Vagina (tissue), 2 donors: ENCODE measurements around the gene CBX7. TPM values are rescaled to one million over a fixed set of nuclear protein-coding genes. Genes with fewer than 3 reads are reported as not detected.

Source experiments
- DNase-seq, 2 donors: peaks; one replicate each; pipeline ENCODE4 v3.0.0-alpha.2; 2017; ENCODE audit errors: extremely low spot score in 2 of 2
- H3K27ac ChIP-seq: fragments of 200-600 bp; sonication (generic); one replicate; pipeline ENCODE4 v1.5.1; 2019
- H3K27me3 ChIP-seq: fragments of 200-600 bp; sonication (generic); one replicate; pipeline ENCODE4 v1.5.1; 2019
- H3K36me3 ChIP-seq, 2 donors: fragments of 200-600 bp; sonication (generic); one replicate each; pipeline ENCODE4 v1.5.1; 2017 to 2019
- H3K4me1 ChIP-seq: fragments of 200-600 bp; sonication (generic); one replicate; pipeline ENCODE4 v1.5.1; 2019
- H3K4me3 ChIP-seq, 2 donors: fragments of 200-600 bp; sonication (generic); 1 replicate in 1 of 2; 2 replicates in 1 of 2; pipeline ENCODE4 v1.5.1; 2016 to 2019
- H3K9me3 ChIP-seq: fragments of 200-600 bp; sonication (generic); one replicate; pipeline ENCODE4 v1.5.1; 2019
- CTCF ChIP-seq, 3 experiments: fragments of 450-650 bp in 2 of 3; fragments of 200-600 bp in 1 of 3; sonication (generic) in 1 of 3; IDR thresholded peaks; one replicate each; pipeline ENCODE4 v1.5.1; 2017 to 2019; ENCODE audit warnings: antibody characterized with exemption in 3 of 3, mild to moderate bottlenecking in 2 of 3, moderate library complexity in 2 of 3
- POLR2A ChIP-seq, 2 donors: fragments of 450-650 bp; IDR thresholded peaks; one replicate each; pipeline ENCODE4 v1.6.1; 2017; ENCODE audit warnings: antibody characterized with exemption in 2 of 2, mild to moderate bottlenecking in 2 of 2, moderate library complexity in 2 of 2
- POLR2AphosphoS5 ChIP-seq, 2 donors: sonication (generic); formaldehyde crosslinking; IDR thresholded peaks; one replicate each; pipeline ENCODE4 v1.9.0; 2017; ENCODE audit warnings: antibody characterized with exemption in 2 of 2, mild to moderate bottlenecking in 2 of 2, low read depth in 1 of 2; ENCODE audit not compliant: insufficient read depth in 1 of 2
- intact Hi-C: fragments of 100-400 bp; cut with DNase I; formaldehyde crosslinking; loops from one replicate; pipeline ENCODE4 v1.15.1; 2023
- total RNA-seq: library from RNA; depleted of rRNA; stranded (reverse); fragments of >200 nt; gene quantifications from one replicate; pipeline ENCODE4 v1.2.3, GENCODE V29; 2016

Gene CBX7
- total RNA-seq, 1 donor from 2014 or later: 98.0 TPM

GRCh38 chr22:39122772-39123470 lies 29.6 kb downstream of the CBX7 start:
- Histone ChIP-seq H3K27ac (no peak overlapping the region), H3K4me1 (peaks cover 7% of the 10 kb centered on the region), H3K4me3 (no peak overlapping the region), H3K9me3 (no peaks in the 10 kb centered on the region), H3K36me3 (no peaks in the 10 kb centered on the region), H3K27me3 (no peaks in the 10 kb centered on the region)
- DNase-seq: no peak
- TF ChIP-seq POLR2AphosphoS5 (IDR thresholded peaks at IDR 0.05; ENCODE audit: insufficient read depth in 1 of 2, low read depth in 1 of 2): no peak
- no peak for TF ChIP-seq POLR2A (IDR thresholded peaks at IDR 0.05)
- TF ChIP-seq CTCF (IDR thresholded peaks at IDR 0.05): no peak
- intact Hi-C loops: loop anchor here (10.0 kb wide), 1 partner anchor 108 kb away; the partner anchor contains the start of gene APOBEC3C

GRCh38 chr22:39120983-39121382 lies 31.5 kb downstream of the CBX7 start:
- H3K9me3 ChIP-seq: no peaks in the 10 kb centered on the region
- H3K4me1 ChIP-seq: peaks cover 7% of the 10 kb centered on the region
- intact Hi-C loops: loop anchor here (10.0 kb wide), 1 partner anchor 106 kb away; the partner anchor contains the start of gene APOBEC3C
- no peak overlapping the region for H3K4me3 ChIP-seq
- no peaks in the 10 kb centered on the region for H3K36me3 ChIP-seq
- no peaks in the 10 kb centered on the region for H3K27me3 ChIP-seq
- DNase-seq: no peak
- TF ChIP-seq POLR2A (IDR thresholded peaks at IDR 0.05): no peak
- TF ChIP-seq POLR2AphosphoS5 (IDR thresholded peaks at IDR 0.05; ENCODE audit: insufficient read depth in 1 of 2, low read depth in 1 of 2): no peak
- no peak for TF ChIP-seq CTCF (IDR thresholded peaks at IDR 0.05)
- no peak overlapping the region for H3K27ac ChIP-seq

GRCh38 chr22:39117585-39118191 lies 34.8 kb downstream of the CBX7 start:
- intact Hi-C loops: no loop called here
- Histone ChIP-seq H3K9me3 (no peaks in the 10 kb centered on the region), H3K4me3 (no peak overlapping the region), H3K27me3 (no peaks in the 10 kb centered on the region), H3K36me3 (no peaks in the 10 kb centered on the region), H3K27ac (no peak overlapping the region), H3K4me1 (no peaks in the 10 kb centered on the region)
- no peak for DNase-seq
- TF ChIP-seq POLR2A (IDR thresholded peaks at IDR 0.05): no peak
- peak in 1 of 3 experiments; percentile 41 for TF ChIP-seq CTCF (IDR thresholded peaks at IDR 0.05)
- no peak for TF ChIP-seq POLR2AphosphoS5 (IDR thresholded peaks at IDR 0.05; ENCODE audit: insufficient read depth in 1 of 2, low read depth in 1 of 2)

GRCh38 chr22:39115977-39116621 lies 36.4 kb downstream of the CBX7 start:
- no peak for DNase-seq
- H3K9me3 ChIP-seq: no peaks in the 10 kb centered on the region
- TF ChIP-seq POLR2A (IDR thresholded peaks at IDR 0.05) (no peak), CTCF (IDR thresholded peaks at IDR 0.05) (no peak), POLR2AphosphoS5 (IDR thresholded peaks at IDR 0.05; ENCODE audit: insufficient read depth in 1 of 2, low read depth in 1 of 2) (no peak)
- intact Hi-C loops: no loop called here
- H3K36me3 ChIP-seq: no peaks in the 10 kb centered on the region
- H3K4me3 ChIP-seq: no peak overlapping the region
- H3K27me3 ChIP-seq: no peaks in the 10 kb centered on the region
- no peaks in the 10 kb centered on the region for H3K4me1 ChIP-seq
- no peak overlapping the region for H3K27ac ChIP-seq
